GM21360 (cell line): ENCODE measurements around the gene ONECUT2.
A peak's percentile ranks its signal among the peaks of the same experiment; 100 is the strongest.
"Not testable (repeated sequence)": the region's sequence is repeated elsewhere in the genome, so short reads cannot be mapped to it uniquely, and the experiment has no call there.

ENCODE experiments used
- ATAC-seq: cut with Tn5 transposase; IDR thresholded peaks from one replicate; pipeline ENCODE4 v1.9.1; 2021; ENCODE audit warnings: mild to moderate bottlenecking, moderate library complexity; ENCODE audit not compliant: unreplicated experiment

Gene ONECUT2

DNA sequence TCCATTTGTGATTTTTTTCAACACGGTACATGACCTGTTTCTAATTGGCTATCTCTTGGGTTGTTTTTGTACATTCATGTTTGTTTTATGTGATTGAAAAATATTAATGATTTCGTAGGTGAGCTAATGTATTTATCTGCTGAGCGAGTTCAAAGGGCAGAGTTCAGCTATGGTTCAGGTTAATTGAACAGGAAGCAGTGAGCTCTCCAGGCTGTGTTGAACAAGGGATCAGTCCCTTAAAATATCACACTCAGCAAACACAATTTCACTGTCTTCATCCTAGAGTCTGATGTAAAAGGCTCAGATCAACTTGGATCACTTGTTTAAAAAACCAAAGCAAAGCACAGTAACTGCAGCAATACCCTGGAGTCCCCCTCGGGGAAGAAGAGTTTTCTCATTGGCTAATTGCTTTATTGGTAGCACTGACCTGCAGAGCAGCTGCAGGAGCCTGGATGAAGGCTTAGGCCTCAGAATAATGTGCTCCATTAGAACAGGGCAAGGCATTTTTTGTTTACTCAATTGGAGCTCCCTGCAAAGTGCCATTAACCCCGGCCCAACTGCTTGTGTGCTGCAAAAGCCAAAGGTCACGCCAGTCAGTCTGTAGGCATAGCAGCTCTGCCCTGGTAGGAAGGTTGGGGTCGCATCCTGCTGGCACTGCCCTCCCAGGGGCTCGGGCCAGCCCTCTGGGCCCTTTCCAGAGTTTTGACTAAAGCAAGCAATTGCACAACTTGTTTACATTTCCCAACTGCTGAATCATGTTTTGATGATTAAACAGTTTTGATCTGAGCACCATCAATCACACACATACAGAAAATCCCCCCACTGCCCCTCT is 10.5 kb downstream of the ONECUT2 start:
- no peak for ATAC-seq

DNA sequence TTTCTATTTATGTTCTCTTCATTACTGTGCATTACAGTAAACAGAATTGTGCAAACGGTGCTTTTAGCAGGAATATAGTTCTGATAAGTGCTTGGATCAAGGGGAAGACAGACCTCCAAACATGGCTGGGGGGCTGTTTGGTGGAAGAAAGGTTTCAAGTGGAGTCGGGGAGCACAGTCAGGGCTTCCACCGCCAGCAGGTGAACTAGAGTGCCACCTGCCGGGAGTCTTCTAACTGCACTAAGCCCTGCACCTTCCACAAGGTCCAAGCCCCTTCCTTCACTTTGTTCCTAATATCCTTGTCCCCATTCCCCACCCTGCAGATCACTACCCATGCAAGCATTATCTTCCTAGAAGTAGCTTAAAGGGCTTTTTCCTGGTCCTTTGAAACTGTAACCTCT is 11.1 kb downstream of the ONECUT2 start:
- ATAC-seq, result no peak

DNA sequence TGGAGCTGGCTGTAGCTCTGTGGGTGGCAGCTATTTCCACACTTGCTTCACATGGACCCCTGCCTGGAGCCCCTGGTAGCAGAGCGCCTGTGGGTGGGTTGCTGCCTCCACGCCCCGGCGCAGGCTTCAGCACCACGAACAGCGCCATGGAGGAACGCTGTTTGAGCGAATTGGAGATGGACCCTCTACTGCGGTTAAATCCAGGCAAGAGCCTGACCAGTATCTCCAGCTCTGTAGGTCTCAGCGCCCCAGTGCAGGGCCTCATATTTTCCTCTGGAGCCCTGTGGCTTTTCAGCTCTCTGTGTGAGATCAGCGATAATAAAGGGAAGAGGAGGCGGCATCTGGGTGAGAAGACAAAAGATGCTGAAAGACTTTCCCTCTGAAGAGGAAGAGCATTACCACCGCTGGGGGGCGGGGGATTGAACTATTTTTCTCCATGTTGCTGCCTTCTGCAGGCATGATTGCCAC is 12.0 kb downstream of the ONECUT2 start:
- no peak for ATAC-seq

DNA sequence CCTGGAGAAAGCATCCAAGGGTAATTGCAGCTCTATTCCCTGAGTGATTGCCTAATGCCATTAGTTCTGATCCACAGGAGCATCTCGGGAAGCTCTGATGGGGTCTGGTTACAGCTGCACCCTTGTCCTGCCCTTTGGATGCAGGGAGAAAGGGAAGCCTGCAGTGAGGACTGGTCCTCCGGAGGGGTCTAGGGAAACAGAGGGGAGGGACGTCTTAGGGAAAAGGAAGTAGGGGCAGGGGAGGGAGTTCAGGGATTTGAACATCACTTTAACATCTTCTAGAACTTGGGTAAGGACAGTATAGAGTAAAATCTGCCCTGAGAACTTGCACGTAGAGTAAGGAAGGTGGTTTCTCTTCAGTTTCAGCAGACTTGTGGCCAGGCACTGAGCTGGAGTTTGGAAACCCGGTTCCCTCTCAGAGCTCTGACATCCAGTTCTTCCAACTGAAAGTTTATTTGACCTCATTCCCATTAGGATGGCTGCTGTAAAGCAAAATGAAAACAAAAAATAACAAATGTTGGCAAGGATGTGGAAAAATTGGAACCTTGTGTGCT is 20.5 kb downstream of the ONECUT2 start:
- ATAC-seq, result no peak

DNA sequence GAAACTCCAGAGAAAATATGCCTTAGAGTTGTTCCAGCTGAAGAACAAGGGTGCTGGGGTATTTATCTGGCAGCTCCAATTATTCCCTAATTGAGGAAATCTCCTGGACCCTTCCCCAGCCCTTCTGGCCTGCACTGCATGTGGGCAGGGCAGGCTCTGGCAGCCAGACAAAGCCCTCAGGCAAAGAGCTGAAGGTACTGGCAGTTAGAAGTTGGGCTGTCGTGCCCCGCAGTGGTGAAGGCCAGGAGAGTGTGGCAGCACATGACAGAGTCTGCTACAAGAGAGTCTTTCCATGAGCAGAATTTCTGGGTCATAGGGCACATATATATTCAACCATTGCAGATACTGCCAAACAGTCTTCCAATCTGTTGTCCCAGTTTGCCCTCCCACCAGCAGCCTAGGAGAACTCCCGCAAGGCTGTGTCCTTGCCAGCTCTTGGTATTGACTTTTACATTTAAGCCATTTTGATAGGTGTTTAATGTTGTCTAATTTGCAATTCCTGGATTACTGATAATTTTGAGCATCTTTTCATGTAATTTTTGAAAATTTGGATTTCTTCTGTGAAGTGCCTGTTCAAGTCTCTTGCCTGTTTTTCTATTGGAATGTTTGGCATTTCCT is 26.6 kb downstream of the ONECUT2 start:
- no peak for ATAC-seq

DNA sequence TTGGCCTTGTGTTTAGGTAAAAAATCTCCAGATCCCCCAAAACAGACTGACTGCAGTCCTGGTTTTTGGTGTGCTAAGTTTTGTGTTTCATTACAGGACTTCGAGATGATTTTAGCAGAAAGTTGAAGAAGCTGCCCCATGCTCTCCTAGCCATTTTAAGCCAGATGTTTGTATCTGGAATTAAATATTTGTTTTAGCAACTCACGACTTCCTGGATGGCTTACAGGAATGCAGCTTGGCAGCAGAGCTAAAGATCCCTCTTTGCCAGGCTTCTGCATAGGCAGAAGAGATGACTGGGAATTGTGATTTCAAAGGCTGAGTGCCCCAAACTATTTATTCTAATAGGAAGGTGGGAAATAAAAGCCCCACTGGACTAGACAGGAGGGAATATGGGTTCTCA is 31.1 kb downstream of the ONECUT2 start:
- ATAC-seq, result no peak

DNA sequence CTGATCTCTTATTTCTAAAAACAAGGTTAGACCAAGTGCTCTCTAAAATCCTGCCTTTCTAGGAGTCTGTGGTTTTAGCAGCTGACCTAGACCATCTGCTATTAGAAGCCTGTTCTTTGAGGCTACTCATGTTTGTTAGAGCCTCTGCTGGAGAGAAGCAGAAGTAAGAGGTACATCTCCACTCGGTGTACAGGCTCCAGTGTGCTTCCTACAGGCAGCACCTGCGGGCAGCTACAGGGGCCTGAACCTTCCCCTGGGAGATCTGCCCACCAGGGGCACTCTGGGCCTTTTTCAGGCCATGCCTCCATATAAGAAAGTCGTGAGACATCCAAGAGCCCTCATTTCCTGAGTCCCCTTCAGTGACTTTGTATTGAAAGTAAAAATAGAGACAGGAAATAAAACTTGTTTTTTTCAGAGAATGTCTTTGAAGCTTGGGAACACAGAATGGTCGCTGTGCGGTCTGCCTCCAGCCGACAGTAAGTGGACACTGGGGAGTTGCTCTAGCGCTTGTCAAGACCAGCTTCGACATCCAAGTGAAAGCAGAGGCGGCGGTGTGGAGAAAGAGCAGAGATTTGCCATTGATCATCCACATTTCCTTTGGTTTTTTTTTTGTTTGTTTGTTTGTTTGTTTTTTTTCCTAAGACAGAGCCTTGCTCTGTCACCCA is 31.7 kb downstream of the ONECUT2 start:
- peak; percentile 57 for ATAC-seq

DNA sequence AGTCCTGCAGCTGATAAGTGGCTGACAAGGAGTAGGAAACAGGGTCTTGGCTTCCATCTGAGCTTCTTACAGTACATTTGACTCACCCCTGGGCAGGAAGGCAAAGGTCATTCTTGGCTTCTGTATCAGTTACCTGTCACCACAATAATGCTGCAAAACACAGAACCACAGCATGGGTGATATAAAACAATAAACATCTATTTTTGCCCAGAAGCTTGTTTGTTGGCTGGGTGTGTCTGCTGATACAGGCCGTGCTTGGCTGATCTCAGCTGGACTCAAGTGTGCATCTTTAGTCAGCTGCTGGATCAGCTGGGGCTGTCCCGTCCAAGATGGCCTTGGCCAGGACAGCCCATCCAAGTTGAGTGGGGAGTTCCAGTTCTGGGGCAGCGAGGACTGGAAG is 34.7 kb downstream of the ONECUT2 start:
- ATAC-seq, result no peak

DNA sequence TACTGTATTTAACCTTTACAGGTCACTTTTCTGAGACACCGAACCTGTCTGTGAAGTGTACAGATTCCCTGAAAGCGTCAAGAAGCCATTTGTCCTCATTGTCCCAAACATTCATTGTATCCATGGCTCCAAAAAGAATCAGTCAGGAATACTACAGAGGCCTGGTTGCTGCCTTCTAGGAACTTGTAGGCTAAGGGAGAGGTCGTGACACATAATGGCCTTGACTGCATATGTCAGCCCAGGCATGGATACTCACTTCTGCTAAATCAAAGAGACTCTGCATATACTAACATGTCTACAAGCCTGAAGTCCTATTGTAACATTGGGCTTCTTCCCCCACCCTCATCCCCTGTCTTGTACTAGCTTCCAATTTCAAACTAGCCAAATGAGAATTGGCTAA is 40.2 kb downstream of the ONECUT2 start:
- ATAC-seq, result no peak

DNA sequence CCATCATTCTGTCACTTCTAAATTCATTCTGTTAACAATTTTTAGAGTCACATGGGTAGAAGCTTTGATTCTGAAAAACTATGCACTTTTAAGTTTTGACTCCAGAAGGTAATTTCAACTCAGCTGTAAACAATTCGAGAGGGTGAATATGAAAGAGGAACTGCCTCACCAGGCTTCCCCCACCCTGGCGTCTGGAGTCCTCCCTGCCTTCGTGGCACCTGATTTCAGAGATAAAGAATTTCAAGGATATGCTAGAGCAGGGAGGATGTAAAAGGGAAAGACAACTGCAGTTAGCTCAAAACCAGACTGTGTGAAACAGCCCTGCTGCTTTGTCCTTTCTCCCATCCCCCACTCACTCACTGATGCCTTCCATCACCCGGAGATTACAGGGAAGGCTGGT is 40.7 kb downstream of the ONECUT2 start:
- ATAC-seq, result no peak

DNA sequence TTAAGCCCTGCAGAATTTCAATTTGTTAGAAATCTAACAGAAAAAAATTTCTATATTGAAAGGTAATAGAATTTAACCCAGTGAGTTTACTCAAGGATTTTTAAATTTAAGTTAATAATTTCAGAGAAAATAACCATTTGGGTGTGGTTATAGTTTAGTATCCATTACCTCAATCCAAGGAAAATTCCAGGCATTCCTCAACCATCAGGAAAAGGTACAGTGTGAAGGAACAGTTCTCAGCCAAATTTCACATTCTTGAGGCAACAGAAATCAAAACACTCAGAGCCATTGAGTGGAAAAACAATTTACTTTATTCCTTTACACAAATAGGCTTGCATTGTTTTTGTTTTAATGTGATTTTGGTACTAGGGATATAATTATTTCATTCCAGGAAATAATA is 45.6 kb downstream of the ONECUT2 start:
- no peak for ATAC-seq

DNA sequence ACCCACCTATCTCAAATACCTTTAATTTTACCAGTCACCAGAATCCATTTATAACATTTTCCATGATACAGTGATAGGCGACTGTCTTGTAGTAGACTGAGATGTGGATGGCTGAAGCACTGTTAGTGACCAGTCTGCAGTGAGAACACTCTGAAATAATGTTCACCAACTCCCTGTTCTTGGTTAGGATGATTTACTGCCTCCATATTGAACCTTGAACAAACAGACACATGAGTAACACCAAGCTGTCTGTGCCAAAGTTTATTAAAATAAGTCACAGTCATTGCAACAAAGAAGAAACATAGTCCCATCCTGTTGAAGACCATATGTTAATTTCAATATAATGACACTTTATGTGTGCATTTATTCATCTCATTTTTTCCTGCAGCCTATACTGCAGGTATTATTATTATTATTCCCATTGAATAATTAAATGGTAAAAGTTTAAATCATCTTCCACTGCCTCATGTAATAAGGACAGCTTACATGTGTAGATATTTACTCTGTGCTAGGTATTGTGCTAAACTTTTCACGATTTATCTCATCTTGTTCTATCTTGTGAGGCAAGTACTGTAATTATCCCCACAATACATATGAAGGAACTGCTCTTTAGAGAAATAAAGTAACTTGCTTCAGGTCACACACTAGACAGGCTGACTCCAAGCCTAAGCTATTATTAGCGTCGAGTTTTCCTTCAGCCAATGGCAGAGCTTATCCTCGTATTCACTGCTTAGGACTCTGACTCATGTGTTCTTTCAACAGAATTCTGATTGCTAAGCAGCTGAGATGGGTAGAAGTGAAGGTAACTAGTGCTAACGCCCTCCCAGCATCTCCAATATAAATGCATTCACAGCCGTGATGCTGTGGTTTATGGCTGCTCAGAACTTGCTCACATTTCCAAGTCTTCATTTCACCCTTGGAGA is 62.5 kb downstream of the ONECUT2 start:
- ATAC-seq, result no peak

DNA sequence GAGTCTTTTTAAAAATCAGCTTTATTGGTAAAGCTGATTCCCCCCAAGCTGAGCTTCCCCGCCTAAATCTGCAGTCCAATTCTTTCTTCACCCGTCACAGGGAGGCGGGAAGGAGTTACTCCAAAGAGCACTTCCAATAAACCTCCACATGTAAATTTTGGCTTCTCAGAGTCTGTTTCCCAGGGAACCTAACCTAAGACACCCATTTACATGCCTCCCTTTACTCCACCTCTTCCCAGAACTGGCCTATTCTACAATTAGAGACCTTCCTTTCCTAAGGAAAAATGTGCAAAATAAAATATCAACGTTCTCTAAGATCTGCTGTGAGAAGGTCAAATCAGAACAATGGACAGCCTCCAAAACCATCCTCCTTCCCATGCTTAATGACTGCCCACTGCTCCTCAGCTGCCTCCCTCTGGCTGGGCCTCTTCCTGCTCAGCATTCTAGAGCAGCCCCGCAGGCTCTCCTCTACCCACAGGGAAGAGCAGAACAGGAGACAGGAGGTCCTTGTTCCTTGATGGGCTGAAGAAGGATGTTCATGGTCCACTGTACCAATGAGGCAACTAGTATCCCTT is 63.6 kb downstream of the ONECUT2 start:
- no peak for ATAC-seq

DNA sequence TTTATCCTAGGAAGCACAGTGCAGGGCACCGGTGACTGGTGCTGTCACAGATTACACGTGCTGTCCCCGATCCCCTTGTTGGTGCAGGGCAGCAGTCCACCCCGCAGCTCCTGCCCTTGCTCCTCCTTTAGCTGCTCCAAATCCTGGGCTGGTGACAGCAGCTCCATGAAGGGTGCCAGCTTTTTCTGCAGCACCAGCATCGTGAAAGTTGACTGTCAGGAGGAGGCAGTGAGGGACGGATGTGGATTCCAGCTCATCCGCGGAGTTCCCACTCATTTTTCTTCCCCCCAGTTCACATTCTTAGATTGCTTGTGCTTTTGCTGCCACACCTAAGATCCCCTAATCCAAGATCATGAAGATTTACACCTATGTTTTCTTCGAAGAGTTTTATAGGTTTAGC is 67.5 kb downstream of the ONECUT2 start:
- ATAC-seq, result no peak

DNA sequence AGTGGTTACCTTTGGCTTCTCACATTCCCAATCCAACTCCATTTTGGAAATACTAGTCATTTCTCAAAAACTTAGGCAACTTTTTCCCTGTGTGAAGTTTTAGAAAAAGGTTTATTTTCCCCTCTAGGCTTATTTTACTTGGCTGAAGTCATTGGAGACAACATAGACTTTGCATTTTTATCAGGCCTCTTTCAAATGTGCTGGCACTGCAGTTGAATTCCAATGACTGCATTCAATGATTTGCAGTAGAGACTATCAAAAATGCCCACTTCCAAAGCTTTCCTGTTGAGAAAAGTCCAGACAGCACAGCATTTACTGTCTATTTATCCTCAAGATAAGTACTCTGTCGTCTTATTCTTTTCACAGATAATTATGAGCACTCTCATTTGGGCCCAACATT is 70.1 kb downstream of the ONECUT2 start:
- no peak for ATAC-seq

DNA sequence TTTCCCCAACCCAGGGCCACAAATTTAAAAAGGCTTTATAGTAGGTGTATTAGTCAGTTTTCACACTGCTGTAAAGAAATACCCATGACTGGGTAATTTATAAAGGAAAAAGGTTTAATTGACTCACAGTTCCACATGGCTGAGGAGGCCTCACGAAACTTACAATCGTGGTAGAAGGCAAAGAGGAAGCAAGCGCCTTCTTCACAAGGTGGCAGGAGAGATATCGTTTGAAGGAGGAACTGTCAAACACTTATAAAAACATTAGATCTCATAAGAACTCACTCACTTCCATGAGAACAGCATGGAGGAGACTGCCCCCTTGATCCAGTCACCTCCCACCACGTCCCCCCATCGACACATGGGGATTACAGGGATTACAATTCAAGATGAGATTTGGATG is 80.9 kb downstream of the ONECUT2 start:
- ATAC-seq, result no peak

DNA sequence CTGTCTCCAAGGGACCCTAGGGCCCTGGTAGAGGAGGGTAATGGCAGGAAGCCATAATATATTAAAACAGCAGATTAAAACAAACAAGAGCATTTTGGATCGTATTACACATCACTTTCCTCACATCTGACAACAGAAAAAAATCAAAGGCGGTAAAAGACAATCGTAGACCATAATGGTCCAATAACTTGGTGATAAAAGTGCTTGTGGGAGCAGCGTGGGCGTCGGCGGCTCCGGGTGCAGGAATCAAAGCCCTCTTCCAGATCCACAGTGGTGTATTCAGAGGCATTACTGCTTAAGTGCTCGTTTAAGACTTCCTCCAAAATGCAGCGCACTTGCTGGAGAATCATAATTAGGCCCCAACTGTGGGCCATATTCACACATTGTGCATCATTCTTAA is 83.4 kb downstream of the ONECUT2 start:
- no peak for ATAC-seq

DNA sequence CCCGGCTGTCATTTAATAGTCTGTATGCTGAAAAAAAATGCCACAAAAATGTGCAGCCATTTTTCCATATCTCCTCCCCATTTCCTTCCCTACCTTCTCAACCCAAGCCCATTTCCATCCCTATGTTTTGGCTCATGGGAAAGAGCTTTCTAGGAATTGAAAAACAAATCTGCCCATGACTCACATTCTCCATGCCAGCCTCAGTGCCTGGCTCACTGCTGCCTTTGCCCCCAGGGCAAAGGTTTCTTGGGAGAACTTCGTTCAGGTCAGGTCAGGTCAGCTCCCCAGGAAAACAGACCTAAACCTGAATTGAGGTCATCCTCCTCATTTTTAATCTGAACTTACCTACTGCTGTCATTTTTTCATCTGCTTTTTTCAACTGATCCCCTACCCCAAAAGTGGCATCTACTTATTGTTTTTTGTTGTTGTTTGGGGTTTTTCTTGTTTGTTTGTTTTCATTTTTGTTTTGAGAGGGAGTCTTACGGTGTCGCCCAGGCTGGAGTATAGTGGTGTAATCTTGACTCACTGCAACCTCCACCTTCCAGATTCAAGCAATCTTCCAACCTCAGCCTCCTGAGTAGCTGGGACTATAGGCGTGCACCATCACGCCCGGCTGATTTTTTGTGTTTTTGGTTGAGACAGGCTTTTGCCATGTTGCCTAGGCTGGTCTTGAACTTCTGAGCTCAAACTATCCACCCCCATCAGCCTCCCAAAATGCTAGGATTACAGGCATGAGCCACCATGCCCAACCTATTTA is 84.7 kb downstream of the ONECUT2 start:
- ATAC-seq, result no peak

DNA sequence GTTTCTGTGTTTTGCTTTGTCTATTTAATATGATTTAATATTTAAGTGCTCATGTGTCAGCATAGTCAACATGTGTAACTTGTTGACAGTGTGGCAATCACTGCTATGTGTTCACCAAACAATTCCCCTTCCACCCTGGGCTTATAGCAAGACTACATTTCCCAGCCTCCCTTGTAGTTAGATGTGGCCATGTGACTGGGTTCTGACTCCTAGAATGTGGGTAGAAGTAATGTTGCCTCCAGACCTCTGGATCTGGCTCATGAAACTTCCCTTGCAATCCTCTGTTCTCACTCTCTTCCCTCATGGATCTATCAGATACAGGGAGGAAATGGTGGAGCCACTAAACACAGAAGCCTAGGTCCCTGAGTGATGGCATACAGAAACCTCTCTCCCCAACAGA is 87.2 kb downstream of the ONECUT2 start:
- ATAC-seq, result not testable (repeated sequence)
